HCT116 (cell line): ENCODE results near the gene NECTIN3.

Experiments
- EZH2 ChIP-seq: fragments of 200-600 bp; sonication (generic); IDR thresholded peaks from 2 replicates; pipeline ENCODE4 v1.6.1; 2017; ENCODE audit warnings: antibody characterized with exemption, mixed run types
- TF ChIP-seq, protein P1 (sequence below), 3 experiments: fragments of 200-600 bp in 1 of 3; sonication (generic) in 1 of 3; IDR thresholded peaks in 2 of 3; conservative IDR thresholded peaks in 1 of 3; 2 replicates each; pipeline ENCODE4 v1.5.1; 2012 to 2017; ENCODE audit warnings: low read depth in 2 of 3, low read length in 2 of 3, antibody characterized with exemption in 1 of 3, borderline replicate concordance in 1 of 3, control low read depth in 1 of 3, mild to moderate bottlenecking in 1 of 3, mixed read lengths in 1 of 3, mixed run types in 1 of 3, moderate library complexity in 1 of 3; ENCODE audit not compliant: insufficient read depth in 1 of 3

DNA sequence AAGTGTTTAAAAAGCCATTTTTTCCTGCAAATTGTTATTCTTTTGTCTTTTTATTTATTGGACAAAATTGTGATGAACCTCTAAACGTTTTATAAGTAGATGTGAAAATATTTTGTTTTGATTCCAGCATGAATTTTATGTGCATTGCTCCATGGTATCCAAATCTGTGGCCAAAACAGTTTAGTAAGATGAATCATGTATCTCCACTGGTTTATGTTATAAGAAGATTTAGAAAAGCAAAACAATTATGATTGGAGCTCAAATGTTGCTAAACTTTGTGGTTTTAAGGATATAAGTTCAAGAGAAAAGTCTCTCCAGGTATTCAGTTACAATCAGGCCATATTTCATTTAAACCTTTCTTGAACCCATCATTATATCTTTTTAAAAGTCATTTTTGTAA lies 80.9 kb downstream of the NECTIN3 start:
- TF ChIP-seq, protein P1, sequence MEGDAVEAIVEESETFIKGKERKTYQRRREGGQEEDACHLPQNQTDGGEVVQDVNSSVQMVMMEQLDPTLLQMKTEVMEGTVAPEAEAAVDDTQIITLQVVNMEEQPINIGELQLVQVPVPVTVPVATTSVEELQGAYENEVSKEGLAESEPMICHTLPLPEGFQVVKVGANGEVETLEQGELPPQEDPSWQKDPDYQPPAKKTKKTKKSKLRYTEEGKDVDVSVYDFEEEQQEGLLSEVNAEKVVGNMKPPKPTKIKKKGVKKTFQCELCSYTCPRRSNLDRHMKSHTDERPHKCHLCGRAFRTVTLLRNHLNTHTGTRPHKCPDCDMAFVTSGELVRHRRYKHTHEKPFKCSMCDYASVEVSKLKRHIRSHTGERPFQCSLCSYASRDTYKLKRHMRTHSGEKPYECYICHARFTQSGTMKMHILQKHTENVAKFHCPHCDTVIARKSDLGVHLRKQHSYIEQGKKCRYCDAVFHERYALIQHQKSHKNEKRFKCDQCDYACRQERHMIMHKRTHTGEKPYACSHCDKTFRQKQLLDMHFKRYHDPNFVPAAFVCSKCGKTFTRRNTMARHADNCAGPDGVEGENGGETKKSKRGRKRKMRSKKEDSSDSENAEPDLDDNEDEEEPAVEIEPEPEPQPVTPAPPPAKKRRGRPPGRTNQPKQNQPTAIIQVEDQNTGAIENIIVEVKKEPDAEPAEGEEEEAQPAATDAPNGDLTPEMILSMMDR (IDR thresholded peaks at IDR 0.05 in 2 of 3, conservative IDR thresholded peaks at IDR 0.05 in 1 of 3; ENCODE audit: borderline replicate concordance in 1 of 3, insufficient read depth in 1 of 3, low read depth in 2 of 3, low read length in 2 of 3) = no peak
- no peak for TF ChIP-seq EZH2
